Upper lobe of left lung (tissue), 4 donors: Measurements from ENCODE around the gene LLGL1.

Experiments
- CTCF ChIP-seq, 6 experiments: fragments of 450-650 bp in 4 of 6; fragments of 200-600 bp in 2 of 6; sonication (generic) in 2 of 6; IDR thresholded peaks; one replicate each; pipeline ENCODE4 v1.5.1; 2016 to 2019; ENCODE audit warnings: antibody characterized with exemption in 6 of 6
- POLR2A ChIP-seq, 4 donors: fragments of 450-650 bp; IDR thresholded peaks; one replicate each; pipeline ENCODE4 v1.5.1; 2016 to 2017; ENCODE audit warnings: antibody characterized with exemption in 4 of 4, mild to moderate bottlenecking in 2 of 4

GRCh38 chr17:18226284-18226945 lies 980 bp downstream of the LLGL1 start:
- TF ChIP-seq CTCF (IDR thresholded peaks at IDR 0.05) (no peak), POLR2A (IDR thresholded peaks at IDR 0.05) (no peak)
